SK-N-SH treated with all-trans-retinoic acid at 6 μM for 48 hours (cell line): Measurements from ENCODE around the gene RBM18.

Source experiments
- ATAC-seq: fragments of 200-7000 bp; cut with Tn5 transposase; 3 replicates; pipeline ENCODE4 v1.9.1; 2020; ENCODE audit warnings: mild to moderate bottlenecking, moderate library complexity
- ARNTL ChIP-seq: fragments of 450-650 bp; formaldehyde crosslinking; IDR thresholded peaks from 2 replicates; pipeline ENCODE4 v1.5.0; 2020; ENCODE audit warnings: low read depth, mild to moderate bottlenecking, moderate library complexity, borderline replicate concordance
- BACH2 ChIP-seq: fragments of 250-450 bp; sonication (Bioruptor Pico); IDR thresholded peaks from 2 replicates; pipeline ENCODE4 v1.9.0; 2021; ENCODE audit warnings: mild to moderate bottlenecking, borderline replicate concordance
- CSDC2 ChIP-seq: fragments of 250-450 bp; sonication (Bioruptor Pico); IDR thresholded peaks from 2 replicates; pipeline ENCODE4 v1.5.0; 2020; ENCODE audit warnings: mild to moderate bottlenecking, moderate library complexity
- ESRRG ChIP-seq: fragments of 250-450 bp; sonication (Bioruptor Pico); IDR thresholded peaks from 2 replicates; pipeline ENCODE4 v1.6.1; 2021; ENCODE audit warnings: mild to moderate bottlenecking
- ISL1 ChIP-seq: fragments of 250-450 bp; sonication (Bioruptor Pico); IDR thresholded peaks from 2 replicates; pipeline ENCODE4 v2.1.2; 2022; ENCODE audit warnings: mild to moderate bottlenecking, moderate library complexity
- PATZ1 ChIP-seq: fragments of 250-450 bp; sonication (Bioruptor Pico); IDR thresholded peaks from 2 replicates; pipeline ENCODE4 v1.8.0; 2020; ENCODE audit warnings: mild to moderate bottlenecking, moderate library complexity, borderline replicate concordance
- PPARA ChIP-seq: fragments of 250-450 bp; sonication (Bioruptor Pico); IDR thresholded peaks from 2 replicates; pipeline ENCODE4 v1.5.0; 2020; ENCODE audit warnings: mild to moderate bottlenecking, borderline replicate concordance
- RARB ChIP-seq: fragments of 250-450 bp; sonication (Bioruptor Pico); IDR thresholded peaks from 2 replicates; pipeline ENCODE4 v1.8.0; 2021; ENCODE audit warnings: mild to moderate bottlenecking, moderate library complexity
- SNAI2 ChIP-seq: fragments of 250-450 bp; sonication (Bioruptor Pico); IDR thresholded peaks from 2 replicates; pipeline ENCODE4 v1.5.0; 2020; ENCODE audit warnings: mild to moderate bottlenecking, moderate library complexity
- TCF4 ChIP-seq: fragments of 250-450 bp; sonication (Bioruptor Pico); IDR thresholded peaks from 2 replicates; pipeline ENCODE4 v1.8.0; 2021; ENCODE audit warnings: mild to moderate bottlenecking, moderate library complexity, borderline replicate concordance
- TOX ChIP-seq: fragments of 250-450 bp; sonication (Bioruptor Pico); IDR thresholded peaks from 2 replicates; pipeline ENCODE4 v1.8.0; 2021; ENCODE audit warnings: mild to moderate bottlenecking, moderate library complexity, borderline replicate concordance
- ZC3H10 ChIP-seq: fragments of 250-450 bp; sonication (Bioruptor Pico); IDR thresholded peaks from 2 replicates; pipeline ENCODE4 v1.5.1; 2021; ENCODE audit warnings: mild to moderate bottlenecking, moderate library complexity
- ZFP3 ChIP-seq: fragments of 250-450 bp; sonication (Bioruptor Pico); IDR thresholded peaks from 2 replicates; pipeline ENCODE4 v1.5.0; 2020; ENCODE audit warnings: mild to moderate bottlenecking, moderate library complexity
- ZFP30 ChIP-seq: fragments of 450-650 bp; formaldehyde crosslinking; IDR thresholded peaks from 2 replicates; pipeline ENCODE4 v1.5.0; 2022; ENCODE audit warnings: mild to moderate bottlenecking, moderate library complexity
- ZNF565 ChIP-seq: fragments of 450-650 bp; formaldehyde crosslinking; conservative IDR thresholded peaks from 2 replicates; pipeline ENCODE4 v1.5.0; 2020; ENCODE audit warnings: low read depth, mild to moderate bottlenecking, moderate library complexity
- ZNF70 ChIP-seq: fragments of 450-650 bp; formaldehyde crosslinking; IDR thresholded peaks from 2 replicates; pipeline ENCODE4 v1.5.0; 2020; ENCODE audit warnings: mild to moderate bottlenecking, moderate library complexity
- ZNF8 ChIP-seq: fragments of 450-650 bp; formaldehyde crosslinking; IDR thresholded peaks from 2 replicates; pipeline ENCODE4 v1.5.0; 2020; ENCODE audit warnings: mild to moderate bottlenecking, moderate library complexity
- TF ChIP-seq, protein P1 (sequence below): fragments of 250-450 bp; sonication (Bioruptor Pico); IDR thresholded peaks from 2 replicates; pipeline ENCODE4 v1.5.1; 2020; ENCODE audit warnings: low read depth, mild to moderate bottlenecking, moderate library complexity
- TF ChIP-seq, protein P2 (sequence below): fragments of 250-450 bp; sonication (Bioruptor Pico); IDR thresholded peaks from 2 replicates; pipeline ENCODE4 v1.5.1; 2021; ENCODE audit warnings: mild to moderate bottlenecking, moderate library complexity
- TF ChIP-seq, protein P3 (sequence below): fragments of 250-450 bp; sonication (Bioruptor Pico); IDR thresholded peaks from 2 replicates; pipeline ENCODE4 v1.5.0; 2020; ENCODE audit warnings: mild to moderate bottlenecking, moderate library complexity
- TF ChIP-seq, protein P4 (sequence below): fragments of 250-450 bp; sonication (Bioruptor Pico); IDR thresholded peaks from 2 replicates; pipeline ENCODE4 v1.8.0; 2021; ENCODE audit warnings: low read depth, mild to moderate bottlenecking, moderate library complexity, borderline replicate concordance

The RBM18 gene

GRCh38 chr9:122302237-122303093 lies 37.8 kb upstream of the RBM18 start:
- TF ChIP-seq, protein P1, sequence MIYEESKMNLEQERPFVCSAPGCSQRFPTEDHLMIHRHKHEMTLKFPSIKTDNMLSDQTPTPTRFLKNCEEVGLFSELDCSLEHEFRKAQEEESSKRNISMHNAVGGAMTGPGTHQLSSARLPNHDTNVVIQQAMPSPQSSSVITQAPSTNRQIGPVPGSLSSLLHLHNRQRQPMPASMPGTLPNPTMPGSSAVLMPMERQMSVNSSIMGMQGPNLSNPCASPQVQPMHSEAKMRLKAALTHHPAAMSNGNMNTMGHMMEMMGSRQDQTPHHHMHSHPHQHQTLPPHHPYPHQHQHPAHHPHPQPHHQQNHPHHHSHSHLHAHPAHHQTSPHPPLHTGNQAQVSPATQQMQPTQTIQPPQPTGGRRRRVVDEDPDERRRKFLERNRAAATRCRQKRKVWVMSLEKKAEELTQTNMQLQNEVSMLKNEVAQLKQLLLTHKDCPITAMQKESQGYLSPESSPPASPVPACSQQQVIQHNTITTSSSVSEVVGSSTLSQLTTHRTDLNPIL (CRISPR knock-in tag), result no peak
- TF ChIP-seq CSDC2 (CRISPR knock-in tag) (no peak), ARNTL (CRISPR knock-in tag) (no peak), ZFP30 (CRISPR knock-in tag) (no peak), SNAI2 (CRISPR knock-in tag) (no peak), PPARA (CRISPR knock-in tag) (no peak), ZFP3 (no peak), ZNF70 (CRISPR knock-in tag) (no peak), ZNF565 (CRISPR knock-in tag) (no peak), RARB (CRISPR knock-in tag) (no peak), ISL1 (CRISPR knock-in tag) (no peak), TCF4 (CRISPR knock-in tag) (no peak)
- TF ChIP-seq, protein P2, sequence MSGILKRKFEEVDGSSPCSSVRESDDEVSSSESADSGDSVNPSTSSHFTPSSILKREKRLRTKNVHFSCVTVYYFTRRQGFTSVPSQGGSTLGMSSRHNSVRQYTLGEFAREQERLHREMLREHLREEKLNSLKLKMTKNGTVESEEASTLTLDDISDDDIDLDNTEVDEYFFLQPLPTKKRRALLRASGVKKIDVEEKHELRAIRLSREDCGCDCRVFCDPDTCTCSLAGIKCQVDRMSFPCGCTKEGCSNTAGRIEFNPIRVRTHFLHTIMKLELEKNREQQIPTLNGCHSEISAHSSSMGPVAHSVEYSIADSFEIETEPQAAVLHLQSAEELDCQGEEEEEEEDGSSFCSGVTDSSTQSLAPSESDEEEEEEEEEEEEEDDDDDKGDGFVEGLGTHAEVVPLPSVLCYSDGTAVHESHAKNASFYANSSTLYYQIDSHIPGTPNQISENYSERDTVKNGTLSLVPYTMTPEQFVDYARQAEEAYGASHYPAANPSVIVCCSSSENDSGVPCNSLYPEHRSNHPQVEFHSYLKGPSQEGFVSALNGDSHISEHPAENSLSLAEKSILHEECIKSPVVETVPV (CRISPR knock-in tag), result no peak
- TF ChIP-seq, protein P3, sequence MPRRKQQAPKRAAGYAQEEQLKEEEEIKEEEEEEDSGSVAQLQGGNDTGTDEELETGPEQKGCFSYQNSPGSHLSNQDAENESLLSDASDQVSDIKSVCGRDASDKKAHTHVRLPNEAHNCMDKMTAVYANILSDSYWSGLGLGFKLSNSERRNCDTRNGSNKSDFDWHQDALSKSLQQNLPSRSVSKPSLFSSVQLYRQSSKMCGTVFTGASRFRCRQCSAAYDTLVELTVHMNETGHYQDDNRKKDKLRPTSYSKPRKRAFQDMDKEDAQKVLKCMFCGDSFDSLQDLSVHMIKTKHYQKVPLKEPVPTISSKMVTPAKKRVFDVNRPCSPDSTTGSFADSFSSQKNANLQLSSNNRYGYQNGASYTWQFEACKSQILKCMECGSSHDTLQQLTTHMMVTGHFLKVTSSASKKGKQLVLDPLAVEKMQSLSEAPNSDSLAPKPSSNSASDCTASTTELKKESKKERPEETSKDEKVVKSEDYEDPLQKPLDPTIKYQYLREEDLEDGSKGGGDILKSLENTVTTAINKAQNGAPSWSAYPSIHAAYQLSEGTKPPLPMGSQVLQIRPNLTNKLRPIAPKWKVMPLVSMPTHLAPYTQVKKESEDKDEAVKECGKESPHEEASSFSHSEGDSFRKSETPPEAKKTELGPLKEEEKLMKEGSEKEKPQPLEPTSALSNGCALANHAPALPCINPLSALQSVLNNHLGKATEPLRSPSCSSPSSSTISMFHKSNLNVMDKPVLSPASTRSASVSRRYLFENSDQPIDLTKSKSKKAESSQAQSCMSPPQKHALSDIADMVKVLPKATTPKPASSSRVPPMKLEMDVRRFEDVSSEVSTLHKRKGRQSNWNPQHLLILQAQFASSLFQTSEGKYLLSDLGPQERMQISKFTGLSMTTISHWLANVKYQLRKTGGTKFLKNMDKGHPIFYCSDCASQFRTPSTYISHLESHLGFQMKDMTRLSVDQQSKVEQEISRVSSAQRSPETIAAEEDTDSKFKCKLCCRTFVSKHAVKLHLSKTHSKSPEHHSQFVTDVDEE (CRISPR knock-in tag), result no peak
- TF ChIP-seq, protein P4, sequence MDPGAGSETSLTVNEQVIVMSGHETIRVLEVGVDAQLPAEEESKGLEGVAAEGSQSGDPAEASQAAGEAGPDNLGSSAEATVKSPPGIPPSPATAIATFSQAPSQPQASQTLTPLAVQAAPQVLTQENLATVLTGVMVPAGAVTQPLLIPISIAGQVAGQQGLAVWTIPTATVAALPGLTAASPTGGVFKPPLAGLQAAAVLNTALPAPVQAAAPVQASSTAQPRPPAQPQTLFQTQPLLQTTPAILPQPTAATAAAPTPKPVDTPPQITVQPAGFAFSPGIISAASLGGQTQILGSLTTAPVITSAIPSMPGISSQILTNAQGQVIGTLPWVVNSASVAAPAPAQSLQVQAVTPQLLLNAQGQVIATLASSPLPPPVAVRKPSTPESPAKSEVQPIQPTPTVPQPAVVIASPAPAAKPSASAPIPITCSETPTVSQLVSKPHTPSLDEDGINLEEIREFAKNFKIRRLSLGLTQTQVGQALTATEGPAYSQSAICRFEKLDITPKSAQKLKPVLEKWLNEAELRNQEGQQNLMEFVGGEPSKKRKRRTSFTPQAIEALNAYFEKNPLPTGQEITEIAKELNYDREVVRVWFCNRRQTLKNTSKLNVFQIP (CRISPR knock-in tag), result no peak
- no peak for ATAC-seq

DNA sequence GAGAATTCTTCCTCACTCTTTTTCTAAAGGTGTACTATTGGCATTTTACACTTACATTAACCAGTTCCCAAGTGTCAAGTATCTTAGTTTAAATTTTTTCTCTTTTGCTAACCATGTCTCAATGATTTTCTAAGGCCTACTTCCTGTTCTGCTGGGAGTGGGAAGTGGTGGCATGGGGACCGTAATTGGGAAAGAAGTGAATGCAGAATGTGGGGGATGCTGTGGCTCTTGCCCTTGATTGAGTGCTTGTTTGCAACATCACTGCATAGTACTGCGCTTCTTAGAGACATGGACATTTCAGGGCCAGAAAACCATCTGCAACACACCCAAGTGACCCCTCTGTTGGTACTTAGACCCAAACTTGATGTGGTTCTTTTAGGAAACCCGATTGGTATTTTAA lies 32.9 kb upstream of the RBM18 start:
- TF ChIP-seq ZFP3 (no peak), ZC3H10 (CRISPR knock-in tag) (no peak), BACH2 (no peak), PATZ1 (CRISPR knock-in tag) (no peak), TOX (CRISPR knock-in tag) (no peak), PPARA (CRISPR knock-in tag) (no peak), ISL1 (CRISPR knock-in tag) (no peak), ESRRG (no peak), TCF4 (CRISPR knock-in tag) (no peak), ZNF565 (CRISPR knock-in tag) (no peak), ZFP30 (CRISPR knock-in tag) (no peak), ZNF8 (CRISPR knock-in tag) (no peak), ZNF70 (CRISPR knock-in tag) (no peak)
- TF ChIP-seq, protein P1 (CRISPR knock-in tag), result no peak
- TF ChIP-seq, protein P3 (CRISPR knock-in tag), result no peak
- TF ChIP-seq, protein P4 (CRISPR knock-in tag), result no peak
- ATAC-seq, result no peak
